Hematopoietic multipotent progenitor cell treated with erythropoietin and hydrocortisone succinate and interleukin-3 and kit ligand, for 6 days (in vitro differentiated cells): ENCODE results near the gene RNASE11.
"Not testable (repeated sequence)": the region's sequence is repeated elsewhere in the genome, so short reads cannot be mapped to it uniquely, and the experiment has no call there.

Experiments
- DNase-seq: peaks from one replicate; pipeline ENCODE4 v3.0.0-alpha.2; 2015

The RNASE11 gene

GRCh38 chr14:20578325-20578724 is 9.5 kb downstream of the RNASE11 start:
- DNase-seq = no peak

- DNase-seq = not testable (repeated sequence)
Measured at GRCh38 chr14:20572382-20572990, 15.3 kb downstream of the RNASE11 start.

- DNase-seq = not testable (repeated sequence)
Measured at GRCh38 chr14:20570720-20571119, 17.1 kb downstream of the RNASE11 start.

GRCh38 chr14:20569865-20570264 is 17.9 kb downstream of the RNASE11 start:
- not testable (repeated sequence) for DNase-seq

GRCh38 chr14:20569066-20569465 is 18.7 kb downstream of the RNASE11 start:
- DNase-seq = no peak

- DNase-seq = no peak
Measured at GRCh38 chr14:20568393-20568792, 19.4 kb downstream of the RNASE11 start.

GRCh38 chr14:20567199-20567598 is 20.6 kb downstream of the RNASE11 start:
- DNase-seq = not testable (repeated sequence)

DNA sequence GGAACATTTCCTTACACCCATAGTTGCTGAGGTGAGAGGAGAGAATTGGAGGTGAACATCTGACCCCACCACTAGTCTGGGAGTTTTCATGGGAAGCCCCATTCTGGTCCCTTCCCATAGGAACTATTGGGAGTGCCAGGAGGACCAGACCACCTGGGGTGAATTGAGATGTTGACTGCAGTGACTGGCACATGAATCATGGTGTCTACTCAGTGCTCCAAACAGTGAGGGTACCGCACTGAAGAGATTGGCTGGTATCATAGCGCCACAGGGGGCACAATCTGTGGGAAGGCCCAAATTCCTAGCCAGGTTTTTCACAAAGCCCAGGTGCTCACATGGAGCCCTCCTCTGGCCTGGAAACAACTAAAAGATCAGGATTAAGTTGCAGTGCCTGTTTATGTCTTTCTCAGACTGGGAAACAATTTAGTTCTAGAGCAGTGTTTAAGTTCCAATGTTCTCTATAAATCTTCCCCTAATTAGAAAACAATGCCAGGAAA is 23.3 kb downstream of the RNASE11 start:
- DNase-seq = no peak

GRCh38 chr14:20563971-20564370 is 23.8 kb downstream of the RNASE11 start:
- DNase-seq = peak; percentile 48

GRCh38 chr14:20560961-20561360 is 26.8 kb downstream of the RNASE11 start, which contains the start of gene RNASE9:
Gene RNASE9 (minus strand): TSS chr14:20561047.
- DNase-seq = no peak

DNA sequence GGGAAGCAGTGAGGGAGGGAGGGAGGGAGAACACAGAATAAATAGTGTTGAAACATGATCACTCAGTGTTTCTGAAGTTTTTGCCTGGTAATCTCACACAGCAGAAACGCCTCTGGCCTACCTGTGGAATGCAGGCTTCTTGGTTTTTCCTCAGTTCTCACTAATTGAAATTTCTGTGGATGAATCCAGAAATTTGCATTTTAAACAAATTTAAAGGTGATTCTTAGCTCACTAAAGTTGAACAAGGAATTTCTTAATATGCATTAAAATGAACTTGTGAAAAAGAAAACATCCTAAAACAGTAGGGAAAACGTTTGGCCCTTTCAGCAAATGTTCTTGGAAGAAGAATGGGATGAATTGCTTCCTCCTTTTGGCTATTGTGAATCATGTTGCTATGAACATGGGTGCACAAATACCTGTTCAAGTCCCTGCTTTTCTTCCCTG is 28.3 kb downstream of the RNASE11 start:
- DNase-seq = no peak

GRCh38 chr14:20557212-20557542 is 30.6 kb downstream of the RNASE11 start:
- no peak for DNase-seq

GRCh38 chr14:20556500-20557211 is 31.1 kb downstream of the RNASE11 start:
- DNase-seq = peak; percentile 64

GRCh38 chr14:20555845-20556244 is 32.0 kb downstream of the RNASE11 start:
- no peak for DNase-seq

GRCh38 chr14:20553024-20553423 is 34.8 kb downstream of the RNASE11 start:
- DNase-seq = no peak

DNA sequence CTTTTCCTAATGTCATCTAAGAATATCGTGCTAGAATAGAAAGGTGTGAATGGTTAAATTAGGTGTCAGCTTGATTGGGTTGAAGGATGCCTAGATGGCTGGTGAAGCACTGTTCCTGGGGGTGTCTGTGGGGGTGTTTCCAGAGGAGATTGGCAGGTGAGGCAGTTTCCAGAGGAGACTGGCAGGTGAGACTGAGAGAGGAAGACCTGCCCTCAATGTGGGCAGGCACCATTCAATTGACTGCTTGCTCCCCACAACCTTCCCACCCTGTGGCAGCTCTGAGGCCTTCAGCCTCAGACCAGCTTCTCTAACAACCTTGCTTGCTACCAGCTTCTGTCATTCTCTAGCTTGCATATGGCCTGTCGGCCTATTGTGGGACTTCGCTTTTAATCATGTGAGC is 36.2 kb downstream of the RNASE11 start:
- no peak for DNase-seq

GRCh38 chr14:20550926-20551325 is 36.9 kb downstream of the RNASE11 start:
- no peak for DNase-seq

DNA sequence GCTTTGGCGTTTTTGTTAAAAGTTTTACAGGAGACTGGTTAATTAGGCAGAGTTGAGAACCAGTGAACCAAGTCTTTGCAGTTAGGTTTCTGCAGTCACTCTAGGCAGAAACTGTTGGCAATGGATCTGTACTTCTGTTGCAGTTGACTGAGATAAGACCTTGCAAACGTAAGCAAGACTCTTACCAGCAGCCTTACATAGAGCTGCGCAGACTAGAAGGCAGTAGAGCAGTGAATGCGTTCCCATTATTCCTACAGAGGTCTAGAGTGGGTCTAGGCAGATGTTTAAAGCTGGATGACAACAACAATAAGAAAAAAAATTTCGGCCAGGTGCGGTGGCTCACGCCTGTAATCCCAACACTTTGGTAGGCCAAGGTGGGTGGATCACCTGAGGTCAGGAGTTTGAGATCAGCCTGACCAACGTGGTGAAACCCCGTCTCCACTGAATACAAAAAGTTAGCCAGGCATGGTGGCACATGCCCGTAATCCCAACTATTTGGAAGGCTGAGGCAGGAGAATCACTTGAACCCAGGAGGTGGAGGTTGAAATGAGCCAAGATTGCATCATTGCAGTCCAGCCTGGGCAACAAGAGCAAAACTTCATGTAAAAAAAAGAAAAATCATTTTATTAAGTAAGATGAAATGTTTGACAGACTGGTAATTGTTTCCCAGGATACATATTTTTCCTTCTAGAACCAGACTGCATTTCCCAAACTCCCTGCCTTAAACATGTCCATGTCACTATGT is 39.2 kb downstream of the RNASE11 start:
- no peak for DNase-seq

DNA sequence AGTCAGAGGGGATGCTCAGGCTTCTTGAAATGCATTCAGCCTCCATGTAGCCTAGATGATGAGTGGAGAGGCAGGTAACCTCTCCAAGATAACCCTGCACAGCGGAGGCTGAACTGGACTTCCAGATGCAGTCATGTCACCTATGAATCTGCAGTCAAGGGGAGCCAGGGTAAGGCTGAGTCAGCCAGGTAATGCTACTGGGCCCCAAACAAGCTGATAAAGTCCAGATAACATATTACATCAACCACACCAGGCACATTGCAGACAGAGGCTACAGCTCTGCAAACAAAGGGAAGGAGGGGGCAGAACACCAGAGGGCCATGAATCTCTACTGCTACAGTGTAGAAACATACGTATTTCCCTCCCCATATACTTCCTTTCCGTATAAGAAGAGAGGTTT is 40.9 kb downstream of the RNASE11 start:
- DNase-seq = no peak

DNA sequence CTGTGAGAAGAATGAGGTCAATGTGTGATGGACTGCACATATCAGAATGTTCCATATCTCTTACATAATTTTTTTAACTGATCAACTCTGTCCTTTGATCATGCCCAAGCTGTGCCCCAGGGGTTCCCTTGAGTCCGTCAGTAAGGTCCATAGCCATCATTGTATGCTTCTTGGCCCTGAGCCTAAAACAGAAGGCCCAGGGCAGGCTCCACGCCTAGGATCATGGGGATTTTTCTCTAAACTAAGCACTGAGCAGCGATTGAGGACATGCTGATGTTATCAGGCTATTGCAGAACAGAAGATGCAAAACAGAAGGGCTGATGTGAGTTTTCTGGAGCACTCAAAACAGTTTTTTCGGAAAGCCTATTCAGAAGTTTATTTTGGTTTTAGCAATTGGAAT is 47.9 kb downstream of the RNASE11 start:
- DNase-seq = peak; percentile 7
